Endothelial cell of umbilical vein (primary cell): Measurements from ENCODE around the gene ARL10. TPM values are rescaled to one million over a fixed set of nuclear protein-coding genes. Genes with fewer than 3 reads are reported as not detected.

Experiments used
- BruUV-seq: library from RNA; stranded (reverse); fragments of 400-500 nt; replicated peaks from 2 replicates; lab custom pipeline; 2021; lab: Mats Ljungman, UMichigan
- CTCF ChIA-PET: fragments of 300-600, 350-600 bp; sonication (Branson Sonifier 250); formaldehyde crosslinking; loops from one replicate; lab custom pipeline; 2021; ENCODE audit warnings: antibody characterized with exemption, inconsistent platforms; lab: Charles Lee
- POLR2A ChIA-PET: fragments of 300-600, 350-600 bp; sonication (Branson Sonifier 250); formaldehyde crosslinking; loops from one replicate; lab custom pipeline; 2021; ENCODE audit warnings: antibody characterized with exemption, inconsistent platforms; lab: Charles Lee
- DNase-seq: peaks from one replicate; pipeline ENCODE4 v3.0.0-alpha.2; 2011; ENCODE audit warnings: low read depth, low spot score
- FAIRE-seq: peaks from 2 replicates; lab custom pipeline; 2011; peaks lifted over from hg19 to GRCh38; lab: Jason Lieb, UNC
- H2AFZ ChIP-seq: 2 replicates; pipeline ENCODE4 v1.6.0; 2012; ENCODE audit warnings: low read depth, low read length, control low read depth, inconsistent platforms
- H3K27ac ChIP-seq: 2 replicates; pipeline ENCODE4 v1.5.1; 2011; ENCODE audit warnings: low read depth, mild to moderate bottlenecking, control low read depth, low read length, moderate library complexity; ENCODE audit not compliant: insufficient read depth
- H3K27me3 ChIP-seq, 2 experiments: 2 replicates each; pipeline versions ENCODE4 v1.6.0 to v1.6.1; 2011; ENCODE audit warnings: low read length in 2 of 2, mixed read lengths in 1 of 2; ENCODE audit not compliant: control insufficient read depth in 2 of 2, insufficient read depth in 2 of 2
- H3K36me3 ChIP-seq, 2 experiments: 2 replicates in 1 of 2; 3 replicates in 1 of 2; pipeline ENCODE4 v1.5.1; 2011; ENCODE audit warnings: low read length in 2 of 2, mild to moderate bottlenecking in 1 of 2, moderate library complexity in 1 of 2; ENCODE audit not compliant: control insufficient read depth in 2 of 2, insufficient read depth in 2 of 2; ENCODE audit errors: extremely low read depth in 1 of 2
- H3K4me1 ChIP-seq: 3 replicates; pipeline ENCODE4 v1.5.1; 2011; ENCODE audit warnings: mild to moderate bottlenecking, low read length; ENCODE audit not compliant: control insufficient read depth, insufficient read depth; ENCODE audit errors: extremely low read depth
- H3K4me2 ChIP-seq: 2 replicates; pipeline ENCODE4 v1.6.1; 2011; ENCODE audit warnings: low read length, control low read depth, mixed read lengths; ENCODE audit not compliant: insufficient read depth
- H3K4me3 ChIP-seq, 3 experiments: fragments of 200-600 bp in 1 of 3; sonication (generic), shearing (Covaris generic) in 1 of 3; replicated peaks in 1 of 3; 2 replicates each; pipeline ENCODE4 v1.5.1; 2011 to 2016; ENCODE audit warnings: control low read depth in 3 of 3, low read length in 3 of 3, mild to moderate bottlenecking in 2 of 3, inconsistent platforms in 1 of 3, low read depth in 1 of 3, moderate library complexity in 1 of 3; ENCODE audit not compliant: insufficient read depth in 1 of 3
- H3K79me2 ChIP-seq: 2 replicates; pipeline ENCODE4 v1.6.0; 2012; ENCODE audit warnings: low read length, inconsistent platforms; ENCODE audit not compliant: control insufficient read depth, insufficient read depth
- H3K9ac ChIP-seq: replicated peaks from 2 replicates; pipeline ENCODE3; 2011; ENCODE audit warnings: low read length, control low read depth; ENCODE audit not compliant: insufficient read depth; ENCODE audit errors: extremely low read depth
- H3K9me1 ChIP-seq: replicated peaks from 3 replicates; pipeline ENCODE4 v1.6.0; 2011; ENCODE audit warnings: mild to moderate bottlenecking, low read length; ENCODE audit not compliant: control insufficient read depth, insufficient read depth; ENCODE audit errors: extremely low read depth
- H3K9me3 ChIP-seq: replicated peaks from 2 replicates; pipeline ENCODE4 v1.5.1; 2012; ENCODE audit warnings: low read length, inconsistent platforms; ENCODE audit not compliant: control insufficient read depth, insufficient read depth
- H4K20me1 ChIP-seq: replicated peaks from 2 replicates; pipeline ENCODE3; 2011; ENCODE audit warnings: mild to moderate bottlenecking, low read length; ENCODE audit not compliant: control insufficient read depth, insufficient read depth; ENCODE audit errors: extremely low read depth
- EZH2 ChIP-seq: IDR thresholded peaks from 2 replicates; pipeline ENCODE4 v1.6.1; 2012; ENCODE audit warnings: borderline replicate concordance, low read depth, mild to moderate bottlenecking, moderate library complexity, low read length, inconsistent platforms; ENCODE audit not compliant: severe bottlenecking
- FOS ChIP-seq: IDR thresholded peaks from 2 replicates; pipeline ENCODE4 v1.6.1; 2011; ENCODE audit warnings: mild to moderate bottlenecking, low read length, moderate library complexity, borderline replicate concordance; ENCODE audit not compliant: insufficient read depth
- GATA2 ChIP-seq: IDR thresholded peaks from 2 replicates; pipeline ENCODE4 v1.7.0; 2011; ENCODE audit warnings: low read depth, mild to moderate bottlenecking, moderate library complexity, mixed read lengths, low read length; ENCODE audit not compliant: insufficient read length, insufficient read depth
- JUN ChIP-seq: IDR thresholded peaks from 2 replicates; pipeline ENCODE4 v1.6.1; 2011; ENCODE audit warnings: borderline replicate concordance, low read depth; ENCODE audit not compliant: insufficient read length, insufficient read depth
- MYC ChIP-seq: IDR thresholded peaks from one replicate; pipeline ENCODE4 v1.6.1; 2011; ENCODE audit warnings: mild to moderate bottlenecking, low read depth, low read length
- POLR2A ChIP-seq: IDR thresholded peaks from 2 replicates; pipeline ENCODE4 v1.6.1; 2012; ENCODE audit warnings: low read depth, mild to moderate bottlenecking, control low read depth, low read length
- POLR2AphosphoS5 ChIP-seq: IDR thresholded peaks from 2 replicates; pipeline ENCODE4 v1.6.1; 2012; ENCODE audit warnings: low read depth, mild to moderate bottlenecking, control low read depth, low read length, moderate library complexity; ENCODE audit not compliant: insufficient read depth
- dilution Hi-C: fragments of 300-500 bp; cut with MboI; formaldehyde crosslinking; loops from one replicate; pipeline ENCODE4 v1.15.0; 2019; ENCODE audit warnings: low sequenced_read_pairs; ENCODE audit not compliant: extremely low pct_ligation_motif_present
- intact Hi-C: fragments of 100-400 bp; cut with micrococcal nuclease; formaldehyde crosslinking; loops from one replicate; pipeline ENCODE4 v1.10.0; 2022
- polyA plus RNA-seq, 4 experiments: library from polyadenylated mRNA; depleted of rRNA in 3 of 4; stranded (reverse) in 3 of 4; unstranded in 1 of 4; fragments of >200 nt; gene quantifications; 2 replicates each; pipeline versions ENCODE4 v1.2.1 to v1.2.3, GENCODE V29; 2011 to 2012; ENCODE audit warnings: missing spikeins in 1 of 4
- total RNA-seq: library from RNA; stranded (reverse); gene quantifications from 2 replicates; pipeline ENCODE4 v1.2.3, GENCODE V29; 2021
- TF ChIP-seq, protein P1 (sequence below): IDR thresholded peaks from 2 replicates; pipeline ENCODE4 v1.6.1; 2011; ENCODE audit not compliant: insufficient read depth, insufficient read length
- TF ChIP-seq, protein P2 (sequence below), 2 donors: IDR thresholded peaks; 1 replicate in 1 of 2; 2 replicates in 1 of 2; pipeline ENCODE4 v1.5.1; 2011; ENCODE audit warnings: low read length in 2 of 2, mild to moderate bottlenecking in 2 of 2, moderate library complexity in 2 of 2, control low read depth in 1 of 2, inconsistent platforms in 1 of 2, low read depth in 1 of 2; ENCODE audit not compliant: insufficient read depth in 1 of 2; ENCODE audit errors: extremely low read depth in 1 of 2

ARL10 gene
- total and polyA plus RNA-seq, 2 donors (not counting 3 experiments of a cell fraction or from before 2014, with no cell fraction given): 7.7 to 20.7 TPM

DNA sequence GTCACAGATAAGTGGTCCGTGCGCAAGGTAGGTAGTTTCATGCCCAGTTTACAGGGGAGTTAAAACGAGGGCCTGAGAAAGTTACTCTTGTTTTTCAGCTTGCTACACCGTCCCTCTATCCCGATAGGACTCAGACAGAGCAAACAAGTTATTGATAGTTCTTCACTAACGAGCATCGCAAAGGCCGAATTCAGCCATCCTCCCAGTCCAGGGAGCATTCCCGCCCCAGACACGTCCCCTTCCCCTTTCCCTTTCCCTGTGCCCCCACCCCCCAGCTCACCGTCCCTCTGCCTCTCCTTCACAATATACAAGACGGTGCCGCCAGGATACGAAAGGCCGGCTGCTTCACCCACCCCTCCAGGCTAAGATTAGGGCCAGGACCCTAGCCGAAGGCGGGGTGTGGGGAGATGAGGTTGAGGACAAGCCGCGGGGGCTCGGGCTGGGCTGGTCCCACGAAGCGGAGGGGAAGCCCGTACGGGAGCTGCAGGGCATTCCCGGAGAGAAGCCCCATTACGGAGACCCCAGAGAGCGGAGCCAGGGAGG is 4.3 kb upstream of the ARL10 start:
- ChIA-PET POLR2A (no interaction called here), CTCF (interaction anchor here (1.1 to 2.9 kb wide), 3 partner anchors 11 to 1246 kb away, joined by 3 to 12 read pairs (median 4); no protein-coding TSS in a partner anchor)
- no peaks in the 10 kb centered on the region for H4K20me1 ChIP-seq
- peak overlapping the region; percentile 95 for H3K9ac ChIP-seq
- H3K27ac ChIP-seq: peak overlapping the region; percentile 67
- BruUV-seq: no TSS peak
- peak overlapping the region; percentile 94 for H2AFZ ChIP-seq
- FAIRE-seq (peak; percentile 46), DNase-seq (peak; percentile 39)
- no peaks in the 10 kb centered on the region for H3K27me3 ChIP-seq
- H3K9me3 ChIP-seq: no peaks in the 10 kb centered on the region
- TF ChIP-seq MYC (no peak), JUN (no peak), EZH2 (no peak), FOS (no peak), POLR2A (no peak), POLR2AphosphoS5 (no peak), GATA2 (no peak)
- TF ChIP-seq, protein P1, sequence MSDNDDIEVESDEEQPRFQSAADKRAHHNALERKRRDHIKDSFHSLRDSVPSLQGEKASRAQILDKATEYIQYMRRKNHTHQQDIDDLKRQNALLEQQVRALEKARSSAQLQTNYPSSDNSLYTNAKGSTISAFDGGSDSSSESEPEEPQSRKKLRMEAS: no peak
- TF ChIP-seq, protein P2, sequence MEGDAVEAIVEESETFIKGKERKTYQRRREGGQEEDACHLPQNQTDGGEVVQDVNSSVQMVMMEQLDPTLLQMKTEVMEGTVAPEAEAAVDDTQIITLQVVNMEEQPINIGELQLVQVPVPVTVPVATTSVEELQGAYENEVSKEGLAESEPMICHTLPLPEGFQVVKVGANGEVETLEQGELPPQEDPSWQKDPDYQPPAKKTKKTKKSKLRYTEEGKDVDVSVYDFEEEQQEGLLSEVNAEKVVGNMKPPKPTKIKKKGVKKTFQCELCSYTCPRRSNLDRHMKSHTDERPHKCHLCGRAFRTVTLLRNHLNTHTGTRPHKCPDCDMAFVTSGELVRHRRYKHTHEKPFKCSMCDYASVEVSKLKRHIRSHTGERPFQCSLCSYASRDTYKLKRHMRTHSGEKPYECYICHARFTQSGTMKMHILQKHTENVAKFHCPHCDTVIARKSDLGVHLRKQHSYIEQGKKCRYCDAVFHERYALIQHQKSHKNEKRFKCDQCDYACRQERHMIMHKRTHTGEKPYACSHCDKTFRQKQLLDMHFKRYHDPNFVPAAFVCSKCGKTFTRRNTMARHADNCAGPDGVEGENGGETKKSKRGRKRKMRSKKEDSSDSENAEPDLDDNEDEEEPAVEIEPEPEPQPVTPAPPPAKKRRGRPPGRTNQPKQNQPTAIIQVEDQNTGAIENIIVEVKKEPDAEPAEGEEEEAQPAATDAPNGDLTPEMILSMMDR (IDR thresholded peaks at IDR 0.05; ENCODE audit: extremely low read depth in 1 of 2, insufficient read depth in 1 of 2, low read depth in 1 of 2, low read length in 2 of 2): no peak
- dilution Hi-C loops: no loop called here
- H3K4me1 ChIP-seq: peaks cover 8% of the 10 kb centered on the region
- peaks cover 0 to 3% of the 10 kb centered on the region in 2 experiments for H3K36me3 ChIP-seq
- intact Hi-C loops: loop anchor here (1.0 to 10.0 kb wide), 3 partner anchors 27 to 176 kb away; partner anchors contain the start of genes HIGD2A, NOP16, RNF44 and SIMC1
- H3K4me2 ChIP-seq: peak overlapping the region; percentile 75
- H3K4me3 ChIP-seq: peak overlapping the region; percentile 83 to 99 (median 92)
- no peaks in the 10 kb centered on the region for H3K9me1 ChIP-seq
- peaks cover 42% of the 10 kb centered on the region for H3K79me2 ChIP-seq
